K562 (cell line): ENCODE data around the gene RPS27. TPM values are rescaled to one million over a fixed set of nuclear protein-coding genes. Genes with fewer than 3 reads are reported as not detected.

Experiments used
- ATAC-seq: fragments of 200-7000 bp; cut with Tn5 transposase; 3 replicates; pipeline ENCODE4 v1.9.1; 2020; ENCODE audit warnings: moderate library complexity
- BruUV-seq: library from RNA; stranded (reverse); fragments of 400-500 nt; replicated peaks from 2 replicates; lab custom pipeline; 2021; lab: Mats Ljungman, UMichigan
- CTCF ChIA-PET: fragments of 300-600 bp; formaldehyde crosslinking; extraction: SDS; loops from one replicate; lab custom pipeline; 2021; ENCODE audit warnings: low intra/inter-chr PET ratio; lab: Yijun Ruan, JAX
- POLR2A ChIA-PET: fragments of 300-600, 350-650 bp; sonication (Branson Sonifier 250); formaldehyde crosslinking; extraction: SDS; loops from one replicate; lab custom pipeline; 2021; ENCODE audit warnings: antibody characterized with exemption, inconsistent platforms; lab: Yijun Ruan, JAX
- DNase-seq, 4 experiments: peaks; one replicate each; pipeline versions ENCODE4 v3.0.0 to v3.0.0-alpha.2; 2011 to 2018; ENCODE audit warnings: low spot score in 3 of 4, mixed read lengths in 3 of 4; ENCODE audit errors: extremely low read depth in 1 of 4
- FAIRE-seq: peaks from 2 replicates; lab custom pipeline; 2011; peaks lifted over from hg19 to GRCh38; lab: Jason Lieb, UNC
- H2AFZ ChIP-seq: 2 replicates; pipeline ENCODE4 v1.6.0; 2011; ENCODE audit warnings: low read depth, low read length, control low read depth, inconsistent platforms
- H3K27ac ChIP-seq: fragments of 200-600 bp; 3 replicates; pipeline ENCODE4 v1.8.0; 2011; ENCODE audit warnings: low read depth, mild to moderate bottlenecking, control low read depth, inconsistent platforms, low read length, moderate library complexity, mixed read lengths; ENCODE audit errors: extremely low read depth
- H3K27me3 ChIP-seq, 2 experiments: fragments of 300-600 bp in 1 of 2; 2 replicates in 1 of 2; 3 replicates in 1 of 2; pipeline versions ENCODE4 v1.6.0 to v1.8.0; 2011; ENCODE audit warnings: inconsistent platforms in 2 of 2, low read length in 2 of 2, mild to moderate bottlenecking in 1 of 2, mixed read lengths in 1 of 2, moderate library complexity in 1 of 2; ENCODE audit not compliant: control insufficient read depth in 2 of 2, insufficient read depth in 2 of 2
- H3K36me3 ChIP-seq: fragments of 300-600 bp; 3 replicates; pipeline ENCODE4 v1.8.0; 2011; ENCODE audit warnings: mild to moderate bottlenecking, low read length, inconsistent platforms; ENCODE audit not compliant: control insufficient read depth, insufficient read depth
- H3K4me1 ChIP-seq, 2 experiments: fragments of 200-600 bp in 1 of 2; replicated peaks in 1 of 2; 2 replicates in 1 of 2; 3 replicates in 1 of 2; pipeline versions ENCODE4 v1.5.1 to v1.8.0; 2011; ENCODE audit warnings: inconsistent platforms in 2 of 2, low read length in 2 of 2, mild to moderate bottlenecking in 1 of 2, mixed read lengths in 1 of 2, moderate library complexity in 1 of 2; ENCODE audit not compliant: control insufficient read depth in 2 of 2, insufficient read depth in 2 of 2
- H3K4me2 ChIP-seq: 2 replicates; pipeline ENCODE4 v1.6.1; 2011; ENCODE audit warnings: low read length, control low read depth, inconsistent platforms, mixed read lengths; ENCODE audit not compliant: insufficient read depth
- H3K4me3 ChIP-seq: fragments of 200-600 bp; sonication (generic), shearing (Covaris generic); 2 replicates; pipeline ENCODE4 v1.5.1; 2016; ENCODE audit warnings: control low read depth, inconsistent platforms
- H3K79me2 ChIP-seq: fragments of 200-600 bp; 3 replicates; pipeline ENCODE4 v1.8.0; 2011; ENCODE audit warnings: low read length, inconsistent platforms; ENCODE audit not compliant: control insufficient read depth, insufficient read depth
- H3K9ac ChIP-seq, 2 experiments: 2 replicates each; pipeline versions ENCODE4 v1.6.0 to v1.6.1; 2011; ENCODE audit warnings: low read depth in 2 of 2, low read length in 2 of 2, control low read depth in 1 of 2, inconsistent platforms in 1 of 2, mild to moderate bottlenecking in 1 of 2, mixed read lengths in 1 of 2; ENCODE audit not compliant: insufficient read depth in 1 of 2
- H3K9me1 ChIP-seq: one replicate; pipeline ENCODE4 v1.6.0; 2011; ENCODE audit warnings: inconsistent platforms, mild to moderate bottlenecking, low read length, moderate library complexity; ENCODE audit not compliant: control insufficient read depth, insufficient read depth
- H3K9me3 ChIP-seq: replicated peaks from 2 replicates; pipeline ENCODE4 v1.5.1; 2011; ENCODE audit warnings: low read depth, low read length, inconsistent platforms; ENCODE audit not compliant: control insufficient read depth, insufficient read depth
- H4K20me1 ChIP-seq: replicated peaks from 2 replicates; pipeline ENCODE4 v1.6.1; 2011; ENCODE audit warnings: low read length, inconsistent platforms, mixed read lengths; ENCODE audit not compliant: control insufficient read depth, insufficient read depth
- ETV1 ChIP-seq: fragments of 450-650 bp; conservative IDR thresholded peaks from 2 replicates; pipeline ENCODE4 v1.6.1; 2016; ENCODE audit warnings: missing genetic modification characterization, control low read depth, low read depth, missing compliant biosample characterization
- GATA2 ChIP-seq: sonication (generic); formaldehyde crosslinking; IDR thresholded peaks from 2 replicates; pipeline ENCODE4 v1.4.0; 2020; ENCODE audit warnings: mild to moderate bottlenecking, missing genetic modification reagents
- HOMEZ ChIP-seq: fragments of 250-450 bp; sonication (Bioruptor Pico); IDR thresholded peaks from 2 replicates; pipeline ENCODE4 v1.4.0; 2020; ENCODE audit warnings: mild to moderate bottlenecking, moderate library complexity
- NFIX ChIP-seq: fragments of 250-450 bp; sonication (Bioruptor Pico); IDR thresholded peaks from 2 replicates; pipeline ENCODE4 v1.4.0; 2020; ENCODE audit warnings: low read depth, mild to moderate bottlenecking, moderate library complexity
- NFRKB ChIP-seq: fragments of 450-650 bp; IDR thresholded peaks from 2 replicates; pipeline ENCODE4 v1.6.1; 2016; ENCODE audit warnings: low read depth
- ZBTB11 ChIP-seq, 3 experiments: fragments of 200-800 bp in 1 of 3; fragments of 250-450 bp in 1 of 3; fragments of 450-650 bp in 1 of 3; sonication (Bioruptor Pico) in 1 of 3; sonication (Bioruptor generic) in 1 of 3; formaldehyde crosslinking in 1 of 3; IDR thresholded peaks; 2 replicates each; pipeline versions ENCODE4 v1.6.1 to v1.8.0; 2016 to 2022; ENCODE audit warnings: mild to moderate bottlenecking in 2 of 3, missing genetic modification characterization in 2 of 3, missing compliant biosample characterization in 1 of 3, moderate library complexity in 1 of 3
- WGBS: fragments of 100-300 bp; shearing (Covaris generic); methylation state at CpG from one replicate; pipeline ENCODE4 v1.1.6; 2016; ENCODE audit warnings: low coverage, mixed read lengths; ENCODE audit not compliant: insufficient coverage; ENCODE audit errors: missing lambda C conversion rate; 5-methylcytosine and 5-hydroxymethylcytosine counted together
- in situ Hi-C: fragments of 300-500 bp; cut with MboI; formaldehyde crosslinking; loops from 4 replicates; pipeline ENCODE4 v1.15.0; 2018; ENCODE audit warnings: inconsistent platforms, mixed read lengths
- intact Hi-C: fragments of 100-400 bp; cut with micrococcal nuclease; formaldehyde crosslinking; loops from 2 replicates; pipeline ENCODE4 v1.14.2; 2022
- polyA plus RNA-seq, 8 experiments: library from polyadenylated mRNA; depleted of rRNA in 4 of 8; stranded (reverse) in 5 of 8; unstranded in 3 of 8; fragments of >200 nt; fragmentation: Nextera tagmentation in 2 of 8; fragmentation: Illumina TruSeq in 1 of 8; extraction: Ambion mirVana in 2 of 8; extraction: Trizol in 1 of 8; gene quantifications; 2 replicates each; pipeline versions ENCODE4 v1.2.1 to v1.2.3, GENCODE V29; 2011 to 2014; ENCODE audit warnings: inconsistent platforms in 1 of 8, missing spikeins in 1 of 8
- total RNA-seq, 7 experiments: library from RNA; depleted of rRNA in 6 of 7; stranded (reverse); fragments of >200 nt in 6 of 7; fragmentation: Illumina TruSeq in 2 of 7; extraction: Trizol in 2 of 7; gene quantifications; 2 replicates each; pipeline versions ENCODE4 v1.2.1 to v1.2.3, GENCODE V29; 2011 to 2021; ENCODE audit warnings: low replicate concordance in 1 of 7
- TF ChIP-seq, protein P1 (sequence below), 2 experiments: fragments of 450-650 bp; IDR thresholded peaks; 2 replicates each; pipeline ENCODE4 v1.6.1; 2018; ENCODE audit warnings: mild to moderate bottlenecking in 2 of 2, low read depth in 1 of 2; ENCODE audit not compliant: partially characterized antibody in 2 of 2
- TF ChIP-seq, protein P2 (sequence below): fragments of 250-450 bp; sonication (Bioruptor Pico); IDR thresholded peaks from 2 replicates; pipeline ENCODE4 v1.9.0; 2021; ENCODE audit warnings: mild to moderate bottlenecking, inconsistent platforms

Gene RPS27
- total and polyA plus RNA-seq, 9 of the 15 experiments (the other 6 are each of a cell fraction or from before 2014, with no cell fraction given) = 2,091 to 9,377 (median 6,706) TPM

- intact Hi-C loops (no loop called here), in situ Hi-C loops (no loop called here)
- Histone ChIP-seq H3K9ac (peak overlapping the region; percentile 98 to 100), H3K27me3 (no peaks in the 10 kb centered on the region), H3K4me1 (peaks cover 13 to 17% of the 10 kb centered on the region in 2 experiments; a peak in 4 of 5 replicates), H3K4me3 (peak overlapping the region; percentile 84), H3K36me3 (peaks cover 37% of the 10 kb centered on the region), H3K27ac (peak overlapping the region; percentile 91), H3K79me2 (peaks cover 42% of the 10 kb centered on the region), H3K4me2 (peak overlapping the region; percentile 99), H3K9me3 (no peaks in the 10 kb centered on the region), H3K9me1 (no peaks in the 10 kb centered on the region), H4K20me1 (no peaks in the 10 kb centered on the region), H2AFZ (peak overlapping the region; percentile 89)
- no peak for FAIRE-seq
- ATAC-seq = no peak; the same call in 2 of the 3 replicates
- POLR2A ChIA-PET = interaction anchor here (0.8 to 7.1 kb wide), 12 partner anchors 9 to 310 kb away, joined by 3 to 104 read pairs (median 7); partner anchors contain the start of genes CREB3L4, CRTC2, DENND4B and RAB13
- peak; percentile 61 to 71 (median 66) for DNase-seq
- 1% methylated on average over 13 of the region's 16 CpGs for WGBS
- CTCF ChIA-PET = no interaction called here
- BruUV-seq = no TSS peak
- TF ChIP-seq, protein P1, sequence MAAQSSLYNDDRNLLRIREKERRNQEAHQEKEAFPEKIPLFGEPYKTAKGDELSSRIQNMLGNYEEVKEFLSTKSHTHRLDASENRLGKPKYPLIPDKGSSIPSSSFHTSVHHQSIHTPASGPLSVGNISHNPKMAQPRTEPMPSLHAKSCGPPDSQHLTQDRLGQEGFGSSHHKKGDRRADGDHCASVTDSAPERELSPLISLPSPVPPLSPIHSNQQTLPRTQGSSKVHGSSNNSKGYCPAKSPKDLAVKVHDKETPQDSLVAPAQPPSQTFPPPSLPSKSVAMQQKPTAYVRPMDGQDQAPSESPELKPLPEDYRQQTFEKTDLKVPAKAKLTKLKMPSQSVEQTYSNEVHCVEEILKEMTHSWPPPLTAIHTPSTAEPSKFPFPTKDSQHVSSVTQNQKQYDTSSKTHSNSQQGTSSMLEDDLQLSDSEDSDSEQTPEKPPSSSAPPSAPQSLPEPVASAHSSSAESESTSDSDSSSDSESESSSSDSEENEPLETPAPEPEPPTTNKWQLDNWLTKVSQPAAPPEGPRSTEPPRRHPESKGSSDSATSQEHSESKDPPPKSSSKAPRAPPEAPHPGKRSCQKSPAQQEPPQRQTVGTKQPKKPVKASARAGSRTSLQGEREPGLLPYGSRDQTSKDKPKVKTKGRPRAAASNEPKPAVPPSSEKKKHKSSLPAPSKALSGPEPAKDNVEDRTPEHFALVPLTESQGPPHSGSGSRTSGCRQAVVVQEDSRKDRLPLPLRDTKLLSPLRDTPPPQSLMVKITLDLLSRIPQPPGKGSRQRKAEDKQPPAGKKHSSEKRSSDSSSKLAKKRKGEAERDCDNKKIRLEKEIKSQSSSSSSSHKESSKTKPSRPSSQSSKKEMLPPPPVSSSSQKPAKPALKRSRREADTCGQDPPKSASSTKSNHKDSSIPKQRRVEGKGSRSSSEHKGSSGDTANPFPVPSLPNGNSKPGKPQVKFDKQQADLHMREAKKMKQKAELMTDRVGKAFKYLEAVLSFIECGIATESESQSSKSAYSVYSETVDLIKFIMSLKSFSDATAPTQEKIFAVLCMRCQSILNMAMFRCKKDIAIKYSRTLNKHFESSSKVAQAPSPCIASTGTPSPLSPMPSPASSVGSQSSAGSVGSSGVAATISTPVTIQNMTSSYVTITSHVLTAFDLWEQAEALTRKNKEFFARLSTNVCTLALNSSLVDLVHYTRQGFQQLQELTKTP (IDR thresholded peaks at IDR 0.05; ENCODE audit: low read depth in 1 of 2, partially characterized antibody in 2 of 2) = no peak
- TF ChIP-seq NFRKB = no peak
- no peak for TF ChIP-seq ETV1 (tag)
- no peak for TF ChIP-seq HOMEZ (CRISPR knock-in tag)
- TF ChIP-seq NFIX (CRISPR knock-in tag) = no peak
- TF ChIP-seq, protein P2, sequence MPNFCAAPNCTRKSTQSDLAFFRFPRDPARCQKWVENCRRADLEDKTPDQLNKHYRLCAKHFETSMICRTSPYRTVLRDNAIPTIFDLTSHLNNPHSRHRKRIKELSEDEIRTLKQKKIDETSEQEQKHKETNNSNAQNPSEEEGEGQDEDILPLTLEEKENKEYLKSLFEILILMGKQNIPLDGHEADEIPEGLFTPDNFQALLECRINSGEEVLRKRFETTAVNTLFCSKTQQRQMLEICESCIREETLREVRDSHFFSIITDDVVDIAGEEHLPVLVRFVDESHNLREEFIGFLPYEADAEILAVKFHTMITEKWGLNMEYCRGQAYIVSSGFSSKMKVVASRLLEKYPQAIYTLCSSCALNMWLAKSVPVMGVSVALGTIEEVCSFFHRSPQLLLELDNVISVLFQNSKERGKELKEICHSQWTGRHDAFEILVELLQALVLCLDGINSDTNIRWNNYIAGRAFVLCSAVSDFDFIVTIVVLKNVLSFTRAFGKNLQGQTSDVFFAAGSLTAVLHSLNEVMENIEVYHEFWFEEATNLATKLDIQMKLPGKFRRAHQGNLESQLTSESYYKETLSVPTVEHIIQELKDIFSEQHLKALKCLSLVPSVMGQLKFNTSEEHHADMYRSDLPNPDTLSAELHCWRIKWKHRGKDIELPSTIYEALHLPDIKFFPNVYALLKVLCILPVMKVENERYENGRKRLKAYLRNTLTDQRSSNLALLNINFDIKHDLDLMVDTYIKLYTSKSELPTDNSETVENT (CRISPR knock-in tag) = no peak
- no peak for TF ChIP-seq ZBTB11 (CRISPR knock-in tag; IDR thresholded peaks at IDR 0.05)
- TF ChIP-seq GATA2 = peak; percentile 37; the same call in 1 of the 2 replicates
Measured at GRCh38 chr1:153976819-153977249, 13.7 kb upstream of the RPS27 start.
